Esophagus mucosa (tissue), 1 donor: ENCODE results near the gene COQ4. TPM values are rescaled to one million over a fixed set of nuclear protein-coding genes. Genes with fewer than 3 reads are reported as not detected.
"Not testable (repeated sequence)": the region's sequence is repeated elsewhere in the genome, so short reads cannot be mapped to it uniquely, and the experiment has no call there.

Experiments used
- ATAC-seq: fragments of 200-7000 bp; cut with Tn5 transposase; one replicate; pipeline ENCODE4 v1.9.1; 2020
- total RNA-seq: library from RNA; stranded (reverse); gene quantifications from one replicate; pipeline ENCODE4 v1.2.4, GENCODE V29; 2023
- donor health status: DM: yes; HTN: yes; CAD: no.

COQ4 gene
- 61.7 TPM for total RNA-seq

DNA sequence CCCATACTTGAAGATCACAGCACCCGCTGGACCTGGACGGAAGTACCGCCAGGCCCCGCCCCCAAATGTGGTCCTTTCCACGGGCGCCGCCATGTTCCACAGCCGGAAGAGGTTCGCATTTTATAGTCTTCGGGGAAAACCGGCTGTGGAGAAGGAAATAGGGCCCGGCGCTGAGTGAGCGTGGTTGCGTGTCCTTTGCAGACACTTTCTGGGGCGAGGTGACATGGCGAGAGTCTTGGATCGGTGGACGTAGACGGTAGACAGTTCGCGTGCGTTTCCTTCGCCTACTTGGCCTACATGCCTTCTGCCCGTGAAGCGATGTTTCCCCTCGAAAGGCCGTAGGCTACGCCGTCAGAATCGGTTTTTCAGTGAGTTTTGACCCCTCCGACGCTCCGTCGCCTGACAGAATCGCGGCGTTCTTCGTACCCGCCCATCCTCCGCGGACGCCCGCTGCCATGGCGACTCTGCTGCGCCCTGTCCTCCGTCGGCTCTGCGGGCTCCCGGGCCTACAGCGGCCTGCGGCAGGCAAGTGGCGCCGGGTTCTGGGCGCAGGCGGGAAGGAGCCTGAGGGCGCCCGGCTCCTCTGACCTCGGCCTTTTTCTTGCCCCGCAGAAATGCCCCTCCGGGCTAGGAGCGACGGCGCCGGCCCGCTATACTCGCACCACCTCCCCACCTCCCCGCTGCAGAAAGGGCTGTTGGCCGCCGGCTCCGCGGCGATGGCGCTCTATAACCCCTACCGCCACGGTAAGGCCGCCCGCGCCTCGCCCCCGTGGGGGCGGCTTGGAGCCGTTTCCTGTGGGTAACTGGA lies at the start of gene COQ4, which contains the start of gene TRUB2:
TSS of gene COQ4 (plus strand) at position 436 of the 808 bp plus-strand sequence. CDS start at position 456, 20 bp downstream.
TSS of gene TRUB2 (minus strand) at position 44 of the 808 bp plus-strand sequence. CDS start at position 5, 39 bp downstream.
- ATAC-seq: peak; percentile 85

DNA sequence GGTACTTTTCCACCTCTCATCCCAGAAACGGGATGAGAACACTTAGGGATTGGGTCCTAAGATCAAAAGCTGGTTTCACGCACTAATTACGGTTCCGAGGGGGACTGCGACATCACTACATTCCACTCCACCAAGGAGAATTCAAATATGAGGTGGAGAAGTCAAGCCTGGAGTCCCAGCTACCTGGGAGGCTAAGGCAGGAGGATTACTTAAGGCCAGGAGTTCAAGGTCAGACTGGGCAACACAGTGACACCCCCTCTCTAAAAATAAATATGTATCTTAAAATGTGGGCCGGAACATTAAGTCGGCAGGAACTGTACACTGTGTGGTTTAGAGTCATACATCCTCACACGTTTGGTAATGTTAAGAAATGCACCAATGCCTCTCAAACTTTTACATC lies 48.4 kb upstream of the COQ4 start:
- no peak for ATAC-seq

DNA sequence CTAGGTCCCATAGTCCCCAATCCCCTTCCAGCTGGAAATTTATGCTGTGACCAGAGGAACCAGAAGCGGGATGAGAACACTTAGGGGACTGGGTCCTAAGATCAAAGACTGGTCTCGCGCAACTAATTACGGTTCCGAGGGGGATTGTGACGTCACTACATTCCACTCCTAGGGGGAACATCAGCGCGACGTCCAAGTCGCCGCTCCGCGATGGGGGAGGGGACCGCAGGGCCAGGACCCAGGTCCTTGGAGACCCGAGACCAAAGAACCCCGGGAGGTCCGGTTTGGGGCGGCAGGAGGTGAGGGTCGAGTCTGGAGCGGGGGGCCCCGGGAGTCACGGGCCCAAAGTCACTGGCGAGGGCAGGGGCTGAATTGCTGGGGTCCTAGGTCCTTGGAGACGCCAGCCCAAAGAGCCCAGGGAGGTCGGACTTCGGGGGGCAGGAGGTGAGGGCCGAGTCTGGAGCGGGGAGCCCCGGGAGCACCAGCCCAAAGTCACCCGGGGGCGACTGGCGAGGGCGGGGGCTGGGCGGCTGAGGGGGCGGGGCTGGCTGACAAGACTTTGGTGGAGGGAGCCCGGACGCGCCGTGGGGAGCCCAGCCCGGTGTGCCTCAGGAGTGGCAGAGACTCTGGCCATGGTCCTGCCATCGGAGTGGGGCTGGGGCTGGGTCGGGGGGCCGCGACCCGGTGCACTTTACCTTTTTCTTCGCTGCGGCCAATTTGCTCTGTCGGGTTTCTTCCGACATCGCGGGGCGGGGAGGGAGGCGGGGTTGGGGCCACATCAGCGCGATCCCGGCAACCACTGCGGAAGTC lies 47.2 kb upstream of the COQ4 start, which contains the start of gene GOLGA2:
TSS of gene GOLGA2 (minus strand) at position 810 of the 810 bp plus-strand sequence. CDS start at position 779, 31 bp downstream.
- peak; percentile 57 for ATAC-seq

DNA sequence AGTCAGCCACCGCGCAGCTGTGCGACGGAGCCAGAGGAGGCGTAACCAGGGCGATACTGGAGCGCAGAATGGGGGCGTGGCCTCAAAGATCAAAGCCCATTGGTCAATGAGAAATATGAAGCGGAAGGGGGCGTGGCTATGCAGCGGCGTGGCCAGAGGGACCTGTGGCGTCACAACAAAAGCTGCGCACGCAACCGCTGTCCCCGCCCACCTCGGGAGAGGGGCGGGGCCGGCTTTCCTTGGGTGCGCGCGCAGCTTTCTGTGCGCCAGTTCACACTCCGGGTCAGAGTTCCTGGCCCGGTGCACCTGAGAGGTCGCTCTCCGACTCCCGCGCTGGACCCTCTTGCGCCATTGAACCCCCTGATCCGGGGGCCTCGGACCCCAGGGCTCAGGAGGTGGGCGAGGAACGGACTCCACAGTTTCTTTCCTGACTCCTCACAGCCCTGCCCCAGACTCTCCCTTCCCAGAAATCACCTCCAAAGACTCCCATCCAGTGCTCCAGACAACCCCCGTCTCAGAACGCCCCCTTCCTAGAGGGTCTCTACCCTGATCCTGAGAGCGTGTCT lies 46.5 kb upstream of the COQ4 start, which contains the start of gene SWI5:
TSS of gene SWI5 (plus strand) at position 269 of the 566 bp plus-strand sequence.
- ATAC-seq: peak; percentile 96

DNA sequence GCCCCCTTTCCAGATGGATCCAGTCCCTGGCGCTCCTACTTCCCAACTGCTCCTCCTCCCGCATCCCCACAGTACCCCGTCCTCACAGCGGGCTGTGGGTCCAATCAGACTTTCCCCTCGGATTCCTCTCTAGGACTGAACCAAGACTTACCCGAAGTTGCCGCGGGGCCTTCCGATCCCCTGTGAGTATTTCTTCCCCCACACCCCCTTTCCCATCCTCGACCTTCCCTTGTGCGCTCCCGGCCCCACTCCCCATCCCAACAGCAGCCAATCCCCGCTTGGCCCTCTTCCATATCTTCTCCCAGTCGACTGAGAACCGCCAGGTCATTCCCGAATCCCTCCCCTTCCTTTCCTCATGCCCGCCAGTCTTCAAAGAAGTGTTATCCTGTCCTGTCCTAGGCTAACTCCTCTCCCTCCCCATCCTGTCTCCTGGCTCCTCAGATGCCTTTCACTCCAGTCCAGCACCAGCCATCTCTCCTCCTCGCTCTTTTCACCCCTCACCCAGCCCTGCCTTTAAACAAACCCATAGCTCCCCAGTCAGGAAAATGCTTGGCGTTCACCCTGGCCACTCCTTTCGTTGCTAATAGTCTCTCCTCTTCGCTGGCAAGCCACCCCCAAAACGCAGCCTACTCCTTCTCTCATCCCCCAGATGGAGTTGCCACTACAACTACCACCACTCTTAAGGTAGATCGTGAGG lies 45.9 kb upstream of the COQ4 start:
- no peak for ATAC-seq

DNA sequence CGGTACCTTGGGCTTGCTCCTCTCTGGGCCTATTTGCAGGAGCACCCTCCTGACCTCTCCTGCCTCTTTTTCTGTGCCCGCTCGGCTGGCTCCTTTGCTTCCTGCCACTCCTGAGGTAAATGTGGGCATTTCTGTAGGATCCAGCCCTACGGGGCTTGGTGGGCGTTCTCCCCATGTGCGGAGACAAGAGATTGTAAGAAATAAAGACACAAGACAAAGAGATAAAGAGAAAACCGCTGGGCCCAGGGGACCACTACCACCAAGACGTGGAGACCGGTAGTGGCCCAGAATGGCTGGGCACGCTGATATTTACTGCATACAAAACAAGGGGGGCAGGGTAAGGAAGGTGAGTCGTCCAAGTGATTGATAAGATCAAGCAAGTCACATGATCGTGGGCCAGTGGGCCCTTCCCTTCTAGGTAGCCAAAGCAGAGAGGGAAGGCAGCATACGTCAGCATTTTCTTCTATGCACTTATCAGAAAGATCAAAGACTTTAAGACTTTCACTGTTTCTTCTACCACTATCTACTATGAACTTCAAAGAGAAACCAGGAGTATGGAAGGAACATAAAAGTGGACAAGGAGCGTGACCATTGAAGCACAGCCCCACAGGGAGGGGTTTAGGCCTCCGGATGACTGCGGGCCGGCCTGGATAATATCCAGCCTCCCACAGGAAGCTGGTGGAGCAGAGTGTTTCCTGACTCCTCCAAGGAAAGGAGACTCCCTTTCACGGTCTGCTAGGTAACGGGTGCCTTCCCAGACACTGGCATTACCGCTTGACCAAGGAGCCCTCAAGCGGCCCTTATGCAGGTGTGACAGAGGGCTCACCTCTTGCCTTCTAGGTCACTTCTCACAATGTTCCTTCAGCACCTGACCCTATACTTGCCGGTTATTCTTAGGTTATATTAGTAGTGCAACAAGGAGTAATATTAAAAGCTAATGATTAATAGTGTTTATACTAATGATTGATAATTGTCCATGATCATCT lies 43.3 kb upstream of the COQ4 start:
- ATAC-seq: not testable (repeated sequence)

DNA sequence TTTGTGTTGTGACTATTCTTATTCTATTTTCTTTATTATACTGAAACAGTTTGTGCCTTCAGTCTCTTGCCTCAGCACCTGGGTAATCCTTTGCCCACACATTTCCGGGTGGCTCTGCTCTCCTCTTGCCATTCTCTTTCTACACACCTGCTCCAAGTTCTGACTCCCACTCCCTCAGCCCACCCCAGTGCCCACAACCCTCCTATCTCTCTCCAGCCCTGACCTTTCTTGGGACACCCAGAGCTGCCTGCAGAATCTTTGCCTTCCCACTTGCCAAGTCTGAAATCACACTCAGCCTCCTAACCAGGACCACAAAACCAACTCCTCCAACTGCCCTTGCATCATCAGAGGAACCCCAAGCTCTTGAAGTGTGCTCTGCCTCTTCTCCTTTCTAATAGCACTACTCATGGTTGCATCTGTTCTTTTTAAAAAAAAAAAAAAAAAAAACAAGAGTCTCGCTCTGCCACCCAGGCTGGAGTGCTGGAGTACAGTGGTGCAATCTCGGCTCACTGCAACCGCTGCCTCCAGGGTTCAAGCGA lies 42.5 kb upstream of the COQ4 start:
- ATAC-seq: no peak

DNA sequence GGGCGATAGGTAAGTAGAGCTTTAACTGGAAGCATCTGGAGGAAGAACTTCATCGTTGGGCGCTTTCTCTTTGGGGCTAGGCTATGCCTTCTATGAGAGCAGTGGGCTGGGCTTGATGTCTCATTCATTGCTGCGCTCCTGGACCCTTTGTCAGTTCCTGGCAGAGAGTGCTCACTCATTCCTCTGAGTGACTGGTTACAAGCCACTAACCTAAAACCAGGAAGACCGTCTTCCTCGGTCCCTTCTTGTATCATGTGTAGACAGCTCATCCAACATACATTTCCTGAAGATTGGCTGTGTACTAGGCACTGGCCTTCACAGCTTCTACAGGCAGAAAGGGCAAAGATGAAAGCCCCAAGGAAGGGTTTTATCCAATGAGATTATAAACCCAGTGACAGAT lies 40.1 kb upstream of the COQ4 start:
- ATAC-seq: no peak

DNA sequence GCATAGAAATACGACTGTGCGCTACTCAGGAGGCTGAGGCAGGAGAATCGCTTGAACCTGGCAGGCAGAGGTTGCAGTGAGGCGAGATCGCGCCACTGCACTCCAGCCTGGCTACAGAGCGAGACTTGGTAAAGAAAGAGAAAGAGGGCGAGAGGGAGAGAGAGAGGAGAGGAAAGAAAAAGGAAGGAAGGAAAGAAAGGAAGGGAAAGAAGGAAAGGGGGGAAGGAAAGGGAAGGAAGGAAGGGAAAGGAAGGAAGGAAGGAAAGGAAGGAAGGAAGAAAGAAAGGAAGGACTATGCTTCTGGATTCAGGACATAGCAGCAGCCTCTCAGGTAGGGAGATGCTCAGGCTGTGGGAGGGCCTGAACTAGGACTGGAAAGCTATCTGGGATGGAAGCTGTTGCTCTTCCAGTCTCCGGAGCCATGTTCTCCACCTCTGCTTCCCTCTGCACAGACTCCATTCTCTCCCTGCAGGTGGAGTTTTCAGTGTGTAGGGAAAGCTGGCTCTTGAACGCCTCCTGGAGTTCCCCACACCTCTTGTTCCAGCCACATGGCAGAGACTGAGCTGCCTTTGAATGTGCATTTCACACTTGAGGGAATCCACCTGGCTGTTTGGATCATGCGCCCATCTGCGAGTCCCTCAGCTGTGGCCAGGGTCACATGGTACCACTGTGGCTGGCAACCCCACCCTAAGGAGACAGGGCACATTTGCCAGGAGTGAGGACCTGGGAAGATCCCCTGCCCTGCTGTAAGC lies 37.4 kb upstream of the COQ4 start:
- peak; percentile 27 for ATAC-seq

DNA sequence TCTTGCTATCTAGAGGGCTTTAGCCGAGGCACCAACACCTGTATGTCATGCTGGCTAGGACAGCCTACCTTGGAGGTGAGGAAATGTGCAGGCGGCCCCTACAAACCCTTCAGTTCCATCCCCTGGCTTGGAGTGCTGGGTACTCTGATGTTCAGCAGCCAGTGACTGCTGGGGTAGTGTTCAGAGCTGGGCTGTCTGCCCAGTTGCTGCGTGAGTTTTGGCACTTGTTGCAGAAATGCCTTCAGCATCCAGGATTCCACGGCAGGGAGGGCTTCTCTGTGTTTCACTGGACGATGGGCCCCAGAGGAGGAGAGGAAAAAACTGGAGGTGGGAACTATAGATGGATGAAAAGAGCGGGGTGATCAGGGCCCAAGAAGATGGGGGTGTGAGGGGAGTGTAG lies 36.2 kb upstream of the COQ4 start:
- ATAC-seq: no peak

DNA sequence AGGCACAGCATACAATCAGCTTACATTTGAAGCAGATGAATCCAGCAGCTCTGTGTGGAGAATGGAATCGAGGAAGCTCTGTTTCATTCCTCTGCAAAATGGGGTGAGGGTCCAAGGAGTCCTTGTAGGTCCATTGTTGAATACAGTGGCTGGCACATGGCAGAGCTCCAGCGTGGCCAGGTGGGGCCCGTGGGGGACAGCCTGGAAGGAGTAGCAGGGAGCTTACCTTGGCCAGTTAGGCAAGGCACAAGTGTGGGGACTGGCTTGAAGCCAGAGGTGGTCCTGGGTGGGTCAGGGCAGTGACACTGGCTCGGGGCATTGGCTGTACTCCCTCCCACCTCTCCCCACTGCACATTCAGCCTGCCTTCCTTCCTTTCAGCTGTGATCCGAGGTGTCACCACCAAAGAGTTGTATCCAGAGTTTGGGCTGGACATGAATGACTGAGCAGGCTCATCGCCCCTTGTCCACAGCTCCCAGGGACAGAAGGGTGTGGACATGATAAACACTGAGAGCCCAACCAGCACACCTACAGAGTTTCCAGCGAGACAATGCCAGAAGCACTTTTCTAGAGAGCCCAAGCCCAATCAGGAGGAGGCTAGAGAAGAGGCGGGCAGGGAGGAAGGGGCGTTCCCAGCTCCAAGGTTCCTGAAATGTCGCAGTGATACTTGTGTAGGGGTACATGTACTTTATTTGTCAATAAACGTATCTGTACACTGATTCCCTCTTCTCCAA lies 34.2 kb upstream of the COQ4 start:
- no peak for ATAC-seq

DNA sequence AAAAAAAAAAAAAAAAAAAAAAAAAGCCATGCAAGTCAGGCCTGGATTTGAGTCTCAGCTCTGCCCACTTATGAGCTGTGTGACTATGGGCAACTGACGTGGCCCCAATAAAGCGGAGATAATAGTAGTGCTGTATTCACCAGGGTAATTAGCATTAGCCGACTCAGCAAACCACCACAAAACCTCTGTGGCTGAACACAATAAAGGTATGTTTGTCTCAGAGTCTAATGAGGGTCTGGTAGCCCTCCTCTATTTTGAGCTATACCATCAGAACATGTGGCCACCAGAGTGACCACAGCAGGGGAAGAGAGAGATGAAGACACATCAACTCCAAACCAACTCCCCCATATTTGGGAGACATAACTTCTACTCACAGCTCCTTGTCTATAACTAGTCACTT lies 30.6 kb upstream of the COQ4 start:
- no peak for ATAC-seq

DNA sequence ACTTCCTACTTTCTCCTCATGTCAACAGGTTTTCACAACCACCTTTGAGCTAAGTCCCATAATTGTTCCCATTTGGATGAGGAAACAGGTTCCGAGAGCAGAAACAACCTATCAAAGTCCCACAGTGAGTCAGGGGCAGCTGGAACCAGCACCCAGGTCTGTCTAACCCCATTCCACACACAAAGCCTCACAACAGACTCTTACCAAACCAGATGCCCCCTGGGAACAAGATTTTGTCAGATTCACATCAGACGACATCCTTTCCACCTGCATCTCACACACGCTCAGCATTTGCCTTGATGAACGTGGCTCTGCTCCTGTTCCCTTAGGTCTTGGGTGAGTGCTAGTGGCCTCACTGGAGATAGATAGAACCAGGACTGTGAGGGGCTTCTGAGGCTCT lies 29.5 kb upstream of the COQ4 start:
- ATAC-seq: no peak

DNA sequence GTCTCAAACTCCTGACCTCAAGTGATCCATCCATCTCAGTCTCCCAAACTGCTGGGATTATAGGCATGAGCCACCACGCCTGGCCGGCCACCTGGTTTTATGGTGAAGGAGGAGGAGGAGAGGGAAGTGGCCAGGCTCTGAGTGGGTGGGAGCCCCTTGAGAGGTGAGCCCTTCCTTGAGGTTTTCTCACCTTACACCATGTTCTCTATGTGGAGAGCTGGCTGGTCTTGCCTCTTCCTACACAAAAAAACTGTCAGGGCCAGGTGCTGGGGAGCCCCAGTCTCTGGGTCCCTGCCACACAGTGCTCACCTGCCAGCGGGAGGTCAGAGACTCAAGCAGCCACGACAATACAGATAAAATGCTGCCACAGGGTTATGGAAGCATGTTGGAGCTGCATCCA lies 28.5 kb upstream of the COQ4 start:
- ATAC-seq: no peak

DNA sequence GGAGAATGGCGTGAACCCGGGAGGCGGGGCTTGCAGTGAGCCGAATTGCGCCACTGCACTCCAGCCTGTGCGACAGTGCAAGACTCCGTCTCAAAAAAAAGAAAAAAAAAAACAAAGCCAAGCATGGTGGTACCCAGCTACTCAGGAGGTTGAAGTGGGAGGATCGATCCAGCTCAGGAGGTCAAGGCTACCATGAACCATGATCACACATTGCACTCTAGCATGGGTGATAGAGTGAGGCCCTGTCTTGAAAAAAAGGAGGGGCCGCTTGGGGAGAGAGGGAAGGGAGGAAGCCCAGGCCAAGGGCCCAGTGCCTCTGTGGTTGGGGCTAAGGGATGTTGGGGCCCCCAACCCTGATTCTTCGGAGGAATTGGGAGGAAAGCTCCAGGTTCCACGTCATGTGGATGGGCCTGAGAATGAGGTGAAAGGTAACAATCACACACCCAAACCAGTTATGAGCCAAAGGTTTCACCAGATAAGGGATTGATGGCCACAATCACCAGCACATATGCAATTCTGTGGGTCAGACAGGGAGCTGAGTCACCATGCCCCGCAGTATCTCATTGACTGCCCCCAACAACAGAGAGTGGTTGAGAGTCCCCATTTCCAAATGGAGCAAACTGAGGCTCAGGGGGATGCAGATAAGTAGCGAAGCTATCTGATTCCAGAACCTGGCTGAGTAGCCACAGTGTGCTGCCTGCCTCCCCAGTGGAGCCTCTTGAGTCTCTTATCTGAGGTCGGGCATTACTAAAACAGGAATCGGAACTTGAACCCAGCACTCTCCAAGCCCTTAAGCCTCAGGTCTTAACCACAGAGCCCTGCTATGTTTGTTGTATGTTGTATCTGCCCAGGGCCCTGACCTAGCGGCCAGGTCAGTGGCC lies 26.1 kb upstream of the COQ4 start:
- ATAC-seq: no peak

DNA sequence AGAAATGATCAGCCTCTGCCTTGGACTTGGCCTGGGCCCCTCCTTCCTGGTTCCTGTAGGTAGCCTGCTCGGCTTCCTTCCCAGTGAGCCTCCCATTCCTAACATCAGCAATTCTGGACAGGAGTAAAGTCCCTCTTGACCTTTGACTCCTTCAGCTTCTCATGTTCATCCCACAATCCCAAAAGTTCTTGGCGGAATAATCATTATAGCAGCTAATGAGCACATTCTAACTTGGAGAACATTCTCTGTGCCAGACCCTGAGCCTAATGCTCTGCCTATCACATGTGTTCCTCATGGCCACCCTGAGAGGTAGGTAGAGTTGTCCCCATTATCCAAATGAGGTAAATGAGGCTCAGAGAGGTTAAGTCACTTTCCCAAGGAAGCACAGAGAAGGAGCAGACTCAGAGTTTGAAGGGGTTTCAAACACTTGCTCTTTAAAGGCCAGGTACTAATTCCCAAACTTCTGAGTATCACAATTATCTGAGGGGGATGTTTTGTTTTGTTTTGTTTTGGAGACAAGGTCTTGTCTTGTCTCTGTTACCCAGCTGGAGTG lies 25.3 kb upstream of the COQ4 start:
- ATAC-seq: no peak

DNA sequence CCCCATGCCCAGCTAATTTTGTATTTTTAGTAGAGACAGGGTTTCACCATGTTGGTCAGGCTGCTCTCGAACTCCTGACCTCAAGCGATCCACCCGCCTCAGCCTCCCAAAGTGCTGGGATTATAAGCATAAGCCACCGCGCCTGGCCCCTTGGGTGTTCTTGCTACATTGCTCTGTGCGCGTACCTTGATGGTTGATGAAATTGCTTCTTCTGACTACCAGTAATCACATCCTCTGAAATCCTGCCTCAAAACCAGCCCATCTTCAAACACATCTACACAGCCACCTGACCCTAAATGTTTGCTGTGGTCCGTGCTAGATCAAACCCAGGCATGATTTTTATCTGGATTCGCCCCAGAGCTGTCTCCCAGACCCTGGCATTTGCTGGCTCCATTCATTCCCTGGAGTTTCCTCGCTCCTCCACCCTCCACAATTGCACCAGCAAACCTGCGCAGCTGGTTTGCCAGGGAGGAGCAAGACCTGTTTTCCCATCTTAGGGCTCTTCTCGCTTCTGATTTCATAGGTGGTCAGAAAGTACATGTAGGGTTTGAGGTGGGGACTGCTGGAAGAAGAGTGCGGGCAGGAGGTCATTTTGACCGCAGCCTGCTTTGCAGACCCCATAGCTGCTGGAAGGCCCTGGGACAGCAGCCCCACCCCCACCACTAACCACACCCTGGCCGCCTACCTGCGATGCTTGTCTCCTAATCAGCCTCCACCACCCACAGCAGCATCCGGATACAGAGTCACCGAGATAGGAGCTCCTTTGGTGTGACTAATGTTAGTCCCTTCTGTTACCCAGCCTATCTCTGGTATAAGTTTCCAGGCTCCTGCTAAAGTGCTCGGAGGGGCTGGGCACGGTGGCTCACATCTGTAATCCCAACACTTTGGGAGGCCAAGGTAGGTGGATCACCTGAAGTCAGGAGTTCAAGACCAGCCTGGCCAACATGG lies 23.8 kb upstream of the COQ4 start:
- ATAC-seq: peak; percentile 74
